GM21786 (cell line): ENCODE results near the gene SMIM41.

Experiments
- ATAC-seq: cut with Tn5 transposase; IDR thresholded peaks from one replicate; pipeline ENCODE4 v1.9.1; 2021; ENCODE audit not compliant: unreplicated experiment

The SMIM41 gene

GRCh38 chr12:52120951-52121823 is 41.7 kb downstream of the SMIM41 start:
- ATAC-seq = no peak

GRCh38 chr12:52121824-52122539 is 42.5 kb downstream of the SMIM41 start:
- no peak for ATAC-seq

- no peak for ATAC-seq
Observed at GRCh38 chr12:52122540-52122871, 43.0 kb downstream of the SMIM41 start.

GRCh38 chr12:52122904-52123303 is 43.4 kb downstream of the SMIM41 start:
- ATAC-seq = no peak

- ATAC-seq = no peak
Observed at GRCh38 chr12:52123487-52124186, 44.1 kb downstream of the SMIM41 start.

- no peak for ATAC-seq
Observed at GRCh38 chr12:52125476-52125900, 46.0 kb downstream of the SMIM41 start.

- ATAC-seq = no peak
Observed at GRCh38 chr12:52126050-52126604, 46.6 kb downstream of the SMIM41 start.

- no peak for ATAC-seq
Observed at GRCh38 chr12:52126605-52127578, 47.4 kb downstream of the SMIM41 start.

GRCh38 chr12:52127683-52128450 is 48.4 kb downstream of the SMIM41 start:
- no peak for ATAC-seq

GRCh38 chr12:52130711-52131110 is 51.2 kb downstream of the SMIM41 start:
- no peak for ATAC-seq

GRCh38 chr12:52132754-52133161 is 53.3 kb downstream of the SMIM41 start:
- no peak for ATAC-seq

- ATAC-seq = no peak
Observed at GRCh38 chr12:52137746-52138145, 58.2 kb downstream of the SMIM41 start.

GRCh38 chr12:52139147-52139546 is 59.6 kb downstream of the SMIM41 start:
- no peak for ATAC-seq

GRCh38 chr12:52139579-52140062 is 60.1 kb downstream of the SMIM41 start:
- ATAC-seq = no peak

GRCh38 chr12:52141306-52141705 is 61.8 kb downstream of the SMIM41 start:
- no peak for ATAC-seq

GRCh38 chr12:52141875-52142274 is 62.4 kb downstream of the SMIM41 start:
- no peak for ATAC-seq

GRCh38 chr12:52142431-52142830 is 62.9 kb downstream of the SMIM41 start:
- ATAC-seq = no peak

- ATAC-seq = no peak
Observed at GRCh38 chr12:52144512-52145227, 65.2 kb downstream of the SMIM41 start.
